GM12873 (cell line): ENCODE data around the gene PXMP4.

ENCODE experiments used
- CTCF ChIP-seq: IDR thresholded peaks from 2 replicates; pipeline ENCODE4 v1.5.1; 2012; ENCODE audit warnings: low read depth, mild to moderate bottlenecking, moderate library complexity, low read length, control low read depth; ENCODE audit not compliant: insufficient read depth; ENCODE audit errors: missing control alignments

The PXMP4 gene

GRCh38 chr20:33656783-33657703, 63.1 kb downstream of the PXMP4 start:
- TF ChIP-seq CTCF: no peak

GRCh38 chr20:33656010-33656782, 63.9 kb downstream of the PXMP4 start:
- no peak for TF ChIP-seq CTCF

- TF ChIP-seq CTCF: no peak
These were observed 64.9 kb downstream of the PXMP4 start for GRCh38 chr20:33655164-33655563.

GRCh38 chr20:33654680-33655161, 65.4 kb downstream of the PXMP4 start:
- TF ChIP-seq CTCF: no peak

GRCh38 chr20:33653900-33654596, 66.1 kb downstream of the PXMP4 start:
- TF ChIP-seq CTCF: no peak

GRCh38 chr20:33653218-33653899, 66.8 kb downstream of the PXMP4 start:
- peak; percentile 93 for TF ChIP-seq CTCF
